T-helper 1 cell (primary cell): ENCODE measurements around the gene CDK15.

ENCODE experiments used
- DNase-seq, 5 donors: peaks; one replicate each; pipeline ENCODE4 v3.0.0-alpha.2; 2012 to 2020

The CDK15 gene

DNA sequence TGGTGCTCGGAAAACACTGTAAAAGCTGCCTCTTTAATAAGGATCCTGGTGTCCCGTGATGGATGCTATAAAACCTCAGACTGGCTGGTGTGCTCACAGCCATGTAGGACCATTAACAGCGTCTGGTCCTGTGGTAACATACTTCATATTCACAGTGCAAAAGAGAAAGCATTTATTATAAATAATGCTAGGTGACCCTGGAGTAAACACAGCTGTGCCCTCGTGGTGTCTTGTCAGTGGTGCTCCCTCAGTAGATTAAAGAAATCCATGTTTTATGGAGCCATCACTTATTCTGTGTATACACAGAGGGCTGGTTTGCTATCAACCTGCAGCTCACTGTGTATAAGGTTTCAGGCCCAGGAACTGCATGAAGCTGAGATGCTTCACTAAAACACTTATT is 106.9 kb downstream of the CDK15 start:
- no peak for DNase-seq

DNA sequence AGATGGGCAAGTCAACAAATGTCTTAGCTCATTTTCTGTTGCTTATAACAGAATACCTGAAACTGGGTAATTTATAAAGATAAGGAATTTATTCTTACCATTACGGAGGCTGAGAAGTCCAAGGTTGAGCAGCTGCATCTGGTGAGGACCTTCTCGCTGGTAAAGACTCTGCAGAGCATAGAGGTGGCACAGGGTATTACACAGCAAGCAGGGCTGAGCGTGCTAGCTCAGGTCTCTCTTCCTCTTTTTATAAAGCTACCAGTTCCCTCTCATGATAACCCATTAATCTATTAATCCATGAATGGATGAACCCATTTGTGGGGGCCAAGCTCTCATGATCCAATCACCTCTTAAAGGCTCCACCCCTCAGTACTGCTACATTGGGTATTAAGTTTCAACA is 109.1 kb downstream of the CDK15 start:
- DNase-seq = no peak

DNA sequence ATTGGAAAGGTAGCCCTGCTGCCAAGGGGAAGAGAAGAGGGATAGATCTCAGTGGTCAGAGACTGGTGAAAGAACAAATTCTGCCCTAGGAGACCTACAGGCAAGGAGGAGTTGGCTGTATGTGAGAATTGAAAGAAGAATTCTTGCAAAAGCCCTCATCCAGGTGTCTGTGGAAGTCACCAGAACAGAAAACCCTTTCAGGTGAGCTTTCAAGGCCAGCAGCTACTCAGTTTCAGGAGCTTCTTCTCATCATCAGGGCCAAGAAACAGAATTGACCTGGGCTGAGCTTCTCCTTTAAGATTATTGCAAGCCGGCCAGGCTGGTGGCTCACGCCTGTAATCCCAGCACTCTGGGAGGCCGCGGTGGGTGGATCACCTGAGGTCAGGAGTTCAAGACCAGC is 110.2 kb downstream of the CDK15 start:
- DNase-seq = no peak

DNA sequence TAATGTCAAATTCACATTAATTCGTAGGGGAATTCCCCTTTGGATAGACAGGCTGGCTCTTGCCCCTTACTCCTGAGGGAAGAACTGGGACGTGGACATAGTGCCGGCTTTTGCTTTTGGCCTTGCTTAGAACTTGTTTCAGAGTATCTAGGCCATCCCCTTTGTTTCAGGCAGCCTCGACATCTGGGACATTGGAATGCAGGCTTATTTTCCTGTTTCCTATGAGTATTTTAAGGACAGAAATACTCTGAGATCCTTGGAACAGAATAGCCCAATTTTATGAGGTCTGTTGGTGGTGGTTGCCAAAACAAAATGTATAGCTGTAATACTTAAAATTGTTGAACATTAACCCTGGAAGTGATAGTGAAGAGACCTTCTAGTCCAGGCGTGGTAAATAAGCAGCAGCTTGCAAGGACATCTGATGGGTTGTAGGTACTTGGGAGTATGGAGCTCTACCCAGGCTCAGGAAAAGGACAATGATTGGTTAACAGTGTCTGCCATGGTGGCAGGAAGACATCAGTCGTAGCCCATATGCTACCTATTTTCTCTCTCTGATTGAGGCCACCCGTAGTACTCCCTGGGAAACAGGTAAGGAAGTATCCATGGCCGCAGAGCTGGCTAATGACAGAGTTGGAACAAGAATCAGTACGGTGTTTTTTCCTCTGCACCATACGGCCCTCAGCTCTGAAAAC is 112.4 kb downstream of the CDK15 start:
- no peak for DNase-seq

DNA sequence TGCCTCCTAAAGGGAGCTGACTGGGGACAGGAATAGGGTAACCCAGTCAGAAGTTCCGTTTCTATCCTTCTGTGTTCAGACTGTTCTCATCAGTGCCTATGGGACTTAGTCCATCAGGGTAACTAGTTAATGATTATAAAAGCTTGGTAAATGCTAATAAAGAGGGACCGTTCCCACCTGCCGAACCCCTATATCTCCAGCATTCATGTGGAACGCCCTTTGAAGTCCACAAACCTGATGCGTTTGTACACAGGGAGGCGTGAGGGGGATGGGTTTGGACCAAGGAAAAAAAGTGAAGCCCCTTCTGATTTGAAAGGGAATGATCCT is 112.9 kb downstream of the CDK15 start:
- DNase-seq = no peak

DNA sequence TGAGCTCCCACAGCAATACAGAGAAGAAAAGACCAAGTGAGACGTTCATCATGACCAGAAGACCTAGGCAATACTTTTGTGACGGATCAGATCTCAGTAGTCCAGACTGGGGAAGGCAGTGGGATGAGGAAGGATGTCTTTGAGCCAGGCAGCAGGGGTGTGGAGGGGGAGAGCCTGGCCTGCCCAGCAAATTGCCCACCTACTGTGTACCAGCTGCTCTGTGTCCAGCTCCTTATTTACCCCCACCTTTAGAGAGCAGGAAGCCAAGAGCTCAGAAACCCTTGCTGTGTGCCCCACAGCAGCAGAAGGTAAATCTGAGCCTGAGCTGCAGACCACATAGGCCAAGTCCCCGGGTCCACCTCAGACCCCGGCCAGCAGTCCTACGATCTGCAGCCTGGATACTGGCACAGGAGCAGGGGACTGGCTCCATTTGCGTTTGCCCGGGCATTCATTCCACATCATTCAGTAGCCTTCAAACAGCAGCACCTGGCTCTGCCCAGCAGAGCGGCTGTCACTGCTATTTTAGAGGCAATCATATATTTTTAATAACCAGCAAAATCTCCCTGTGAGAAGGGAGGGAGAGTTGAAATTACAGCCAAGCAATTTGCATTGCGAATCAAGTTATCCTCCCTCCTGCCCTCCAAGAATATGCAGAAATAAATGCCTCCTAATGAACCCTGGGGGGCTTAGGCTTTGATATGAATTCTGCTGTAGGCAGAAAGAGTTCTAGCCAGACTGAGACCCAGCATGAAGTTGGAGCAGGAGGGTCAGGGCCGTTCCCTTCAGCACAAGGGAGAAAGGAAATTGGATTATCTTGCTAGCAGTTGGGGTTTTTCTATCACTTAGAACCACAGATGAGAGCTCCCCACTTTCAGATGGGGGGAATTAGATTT is 117.3 kb downstream of the CDK15 start:
- no peak for DNase-seq

DNA sequence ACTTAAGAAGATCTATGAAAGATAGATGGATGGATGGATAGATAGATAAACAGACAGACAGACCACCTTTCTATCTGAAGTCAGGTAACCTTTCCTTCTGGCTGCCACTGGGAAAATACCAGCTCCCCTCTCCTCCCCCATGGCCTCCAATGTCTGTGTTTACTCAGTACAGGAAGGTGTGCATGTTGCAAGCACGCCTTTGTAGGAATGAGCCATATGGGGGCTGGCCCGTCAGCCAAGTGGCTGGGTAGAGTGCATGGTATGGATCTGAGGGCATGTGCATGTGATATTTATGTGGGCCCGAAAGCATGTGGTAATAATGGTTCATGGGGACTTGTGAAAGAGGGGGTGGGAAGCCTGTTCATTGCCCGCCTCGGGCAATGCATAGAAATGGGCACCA is 118.1 kb downstream of the CDK15 start:
- DNase-seq = no peak

DNA sequence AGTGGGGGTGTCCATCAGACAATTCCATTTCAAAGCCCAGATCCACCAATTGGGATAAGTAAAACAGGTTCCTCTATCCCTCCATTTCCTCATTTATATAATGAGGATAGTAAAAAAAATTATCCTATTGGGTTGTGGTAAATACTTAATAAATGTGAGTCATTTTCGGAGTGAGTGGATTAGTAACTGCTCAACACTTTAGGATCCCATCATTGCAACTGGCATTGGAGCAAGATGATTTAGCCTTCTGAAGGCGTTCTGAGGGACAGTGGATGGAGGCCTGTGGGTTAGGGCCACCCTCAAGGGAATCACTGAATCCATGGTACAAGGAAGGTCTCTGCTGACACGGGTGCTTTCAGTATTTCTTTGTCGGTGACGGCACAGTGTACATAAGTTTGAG is 118.7 kb downstream of the CDK15 start:
- no peak for DNase-seq

DNA sequence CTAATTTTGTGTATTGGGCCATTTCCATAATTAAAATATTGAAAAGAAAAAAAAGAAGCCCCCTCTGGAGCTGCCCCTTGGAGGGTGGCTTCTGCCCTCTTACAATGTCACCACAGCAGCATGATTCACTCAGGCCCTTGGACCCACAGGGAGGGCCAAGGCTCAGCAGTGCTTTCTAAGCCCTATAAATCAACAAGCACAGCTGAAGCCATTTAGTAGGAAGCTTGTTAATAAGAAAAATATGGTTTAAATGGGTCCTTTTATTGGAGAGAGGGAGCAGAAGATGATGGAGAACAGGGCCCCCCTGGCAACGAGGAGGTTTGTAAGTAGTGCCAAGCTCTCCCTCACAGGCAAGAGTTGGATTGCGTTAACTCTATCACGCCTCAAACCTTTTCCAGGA is 119.7 kb downstream of the CDK15 start:
- DNase-seq = no peak

DNA sequence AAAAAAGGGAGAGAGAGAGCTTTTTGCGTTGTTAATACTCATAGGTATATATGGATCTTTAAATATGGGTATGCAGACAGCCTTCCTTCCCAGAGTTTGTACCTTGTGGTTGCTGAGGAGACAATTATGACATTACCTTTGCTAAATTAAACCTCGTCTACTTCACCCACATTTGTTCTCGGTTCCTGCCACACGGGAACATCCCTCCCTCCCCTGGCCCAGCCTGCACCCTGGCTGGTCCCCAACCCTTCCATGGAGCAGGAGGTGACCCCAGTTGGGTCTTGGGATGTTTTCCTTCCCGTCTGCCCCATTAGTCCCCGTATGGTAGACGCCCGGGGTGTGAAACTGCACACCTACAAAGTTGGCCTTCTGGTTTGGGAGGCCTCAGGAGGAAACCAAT is 122.0 kb downstream of the CDK15 start:
- no peak for DNase-seq

DNA sequence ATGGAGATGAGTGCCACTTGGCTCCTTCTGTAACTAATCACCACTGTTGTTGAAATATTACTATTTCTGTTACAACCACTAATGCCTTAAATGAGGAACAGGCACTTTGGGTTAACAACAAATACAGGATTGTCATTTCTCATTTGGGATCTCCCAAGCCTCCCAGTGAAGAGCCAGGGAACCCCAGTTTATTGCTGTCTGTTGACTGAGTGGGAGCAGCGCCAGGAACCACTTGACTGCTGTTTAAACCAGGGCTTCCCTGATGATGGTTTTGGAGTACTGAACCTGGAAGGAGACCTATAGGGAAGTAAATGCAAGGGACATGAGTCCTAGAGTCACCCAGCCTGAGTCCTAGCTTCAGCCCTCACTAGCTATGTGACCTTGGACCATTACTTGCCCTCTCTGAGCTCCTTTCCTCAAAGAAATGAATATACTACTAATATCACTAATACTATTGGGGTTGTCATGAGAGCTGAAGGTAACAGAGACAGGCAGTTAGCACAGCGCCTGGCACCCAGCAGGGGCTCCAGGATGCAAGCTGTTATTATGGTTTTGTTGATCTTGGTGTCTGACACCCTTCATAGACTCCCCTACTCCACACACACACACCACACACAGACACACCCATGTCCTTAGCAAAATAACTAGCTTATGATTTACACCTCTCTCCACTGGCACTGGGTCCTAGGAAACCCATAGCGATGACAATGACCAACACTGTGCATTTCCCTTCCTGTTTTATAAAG is 123.1 kb downstream of the CDK15 start:
- no peak for DNase-seq

DNA sequence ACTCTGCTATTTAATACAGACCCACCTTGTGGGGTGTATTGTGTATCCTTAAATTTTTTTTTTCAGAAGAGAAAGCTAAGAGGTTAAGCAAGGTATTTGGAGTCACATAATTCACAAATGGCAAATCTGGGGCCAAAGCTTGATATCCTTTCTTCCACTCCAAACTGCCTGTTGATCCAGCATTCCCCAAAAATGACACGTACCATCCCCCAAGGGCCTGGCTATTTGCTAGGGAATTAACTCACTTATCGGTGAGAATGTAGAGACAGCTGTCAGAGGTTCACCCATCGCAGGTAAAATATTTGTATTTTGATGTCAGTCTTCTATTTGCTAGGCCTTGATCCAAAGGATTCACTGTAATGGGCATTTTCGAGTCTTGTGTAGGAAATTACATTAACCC is 123.7 kb downstream of the CDK15 start:
- DNase-seq = no peak

DNA sequence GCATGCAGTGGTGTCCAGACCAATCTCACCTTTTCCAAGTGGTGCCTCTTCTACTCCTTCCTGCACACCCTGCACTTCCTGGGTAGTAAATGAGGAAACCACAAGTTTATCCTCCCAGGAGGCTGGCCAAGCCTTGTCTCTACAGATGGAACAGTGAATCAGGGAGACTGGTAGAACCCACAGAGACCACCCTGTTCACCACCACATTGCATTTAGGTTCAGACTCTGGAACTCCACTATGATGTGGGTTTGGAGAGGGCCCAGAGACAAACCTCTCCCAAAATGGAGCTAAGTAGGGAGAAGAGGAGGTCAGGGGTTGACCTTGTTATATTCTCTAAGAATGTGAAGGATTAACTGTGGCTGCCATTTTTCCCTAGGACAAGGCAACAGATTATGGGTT is 124.5 kb downstream of the CDK15 start:
- no peak for DNase-seq

DNA sequence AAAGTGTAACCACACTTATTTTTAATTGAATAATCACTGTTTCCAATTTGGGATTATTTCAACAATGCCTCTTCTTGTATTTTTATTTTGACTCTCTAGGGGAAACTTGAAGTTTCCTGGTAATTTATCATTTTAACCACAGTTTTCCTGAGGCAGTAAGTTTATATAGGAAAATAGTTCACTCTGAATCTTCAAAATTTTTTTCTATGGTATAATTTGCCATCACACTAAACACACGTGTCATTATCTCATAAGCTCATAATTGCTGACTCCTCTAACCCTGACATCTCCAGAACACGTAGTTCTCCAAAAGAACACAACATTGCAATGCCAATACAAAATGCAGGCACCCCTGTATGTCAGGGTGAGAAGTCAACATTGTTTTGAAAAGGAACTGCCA is 125.1 kb downstream of the CDK15 start:
- DNase-seq = no peak

DNA sequence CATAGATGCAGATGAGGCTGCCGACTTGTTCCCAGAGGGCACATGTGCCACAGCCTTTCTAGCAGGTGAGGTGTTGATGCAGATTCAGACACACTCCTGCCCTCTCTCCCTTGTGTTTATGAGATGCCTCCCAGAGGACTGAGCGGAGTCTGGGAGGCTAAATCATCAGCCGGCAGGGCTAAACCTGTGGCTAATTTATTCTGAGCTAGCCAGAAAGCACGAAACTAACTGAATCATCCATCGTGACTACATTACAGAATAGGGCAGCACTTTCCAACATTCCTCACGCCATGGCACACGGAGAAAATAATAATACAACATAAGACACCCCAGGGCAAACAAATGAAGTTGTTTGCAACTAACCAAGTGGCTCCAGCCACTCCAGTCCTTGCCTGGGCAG is 125.6 kb downstream of the CDK15 start:
- no peak for DNase-seq

DNA sequence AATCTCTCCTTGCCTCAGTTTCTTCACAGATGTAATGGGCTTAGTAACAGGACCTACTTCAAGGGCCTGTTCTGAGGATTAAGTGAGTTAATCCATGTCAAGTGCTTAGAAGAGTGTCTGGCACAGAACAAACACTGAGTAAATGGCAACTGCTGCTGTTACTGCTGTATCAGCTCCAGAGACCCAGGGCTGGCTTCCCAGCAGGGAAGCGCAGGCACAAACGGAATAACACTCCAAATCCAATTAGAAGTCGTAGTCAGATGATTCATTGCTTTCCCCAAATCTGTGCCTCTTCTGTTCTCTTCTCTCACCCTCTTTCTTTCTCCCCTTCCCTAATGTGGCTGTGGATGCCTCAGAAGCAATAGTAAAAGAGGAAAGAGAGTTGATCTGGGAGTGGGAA is 126.2 kb downstream of the CDK15 start:
- no peak for DNase-seq

DNA sequence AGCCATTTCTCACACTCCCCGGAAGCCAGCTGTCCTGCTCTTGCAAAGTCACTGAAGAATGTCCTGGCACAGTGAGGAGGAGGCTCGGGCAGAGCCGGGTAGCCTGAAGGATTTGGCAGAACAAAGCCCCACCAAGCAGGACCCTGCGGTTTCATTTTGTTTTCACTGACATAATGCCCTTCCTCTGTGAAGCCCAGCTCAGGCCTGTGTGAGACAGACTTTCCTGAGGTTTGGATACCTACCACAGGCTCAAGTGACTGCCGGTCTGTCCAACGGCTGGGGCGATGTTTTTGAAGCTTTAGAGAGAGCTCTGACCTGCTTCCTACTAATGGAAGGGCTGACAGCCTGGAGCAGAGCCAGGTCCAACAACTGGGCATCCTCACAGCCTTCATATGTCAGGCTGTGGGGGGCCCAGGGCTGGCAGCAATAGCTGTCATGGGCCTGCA is 127.5 kb downstream of the CDK15 start:
- no peak for DNase-seq

DNA sequence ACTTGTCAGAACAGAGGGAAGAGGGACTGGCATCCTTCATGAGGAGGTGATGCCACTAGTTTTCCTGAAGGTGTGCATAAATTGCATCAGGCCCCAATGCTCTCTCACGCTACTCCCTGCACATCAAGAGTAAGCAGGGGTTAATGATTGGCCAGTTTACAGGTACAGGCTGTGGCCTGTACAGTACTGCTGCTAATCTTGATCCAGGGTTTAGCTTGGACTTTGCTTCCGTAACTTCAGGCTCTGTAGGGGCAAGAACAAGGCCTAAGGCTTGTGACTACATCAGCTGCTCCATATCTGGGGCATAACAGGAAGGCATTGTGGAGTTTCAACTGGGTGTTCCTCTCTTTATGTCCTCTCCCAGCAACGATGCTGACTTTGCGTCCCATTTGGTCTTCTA is 130.5 kb downstream of the CDK15 start:
- DNase-seq = no peak

DNA sequence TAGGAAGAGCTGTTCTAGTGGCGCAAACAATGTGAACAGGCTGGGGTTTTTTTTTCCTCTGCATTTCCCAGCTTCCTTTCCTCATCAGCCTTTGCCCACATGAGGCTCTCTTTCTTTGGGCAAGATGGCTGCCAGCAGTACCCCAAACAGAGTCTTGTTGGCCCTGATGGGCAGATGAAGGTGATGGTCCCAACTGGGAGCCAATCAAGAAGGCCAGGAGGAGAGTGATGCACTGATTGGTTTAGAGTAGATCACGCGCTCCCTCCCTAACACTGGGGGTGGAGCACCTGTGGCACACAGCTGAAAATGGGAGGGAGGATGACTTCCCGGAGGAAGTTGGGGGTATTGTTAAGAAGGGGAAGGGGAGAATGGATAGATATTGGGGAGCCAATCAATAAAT is 131.0 kb downstream of the CDK15 start:
- DNase-seq = no peak

DNA sequence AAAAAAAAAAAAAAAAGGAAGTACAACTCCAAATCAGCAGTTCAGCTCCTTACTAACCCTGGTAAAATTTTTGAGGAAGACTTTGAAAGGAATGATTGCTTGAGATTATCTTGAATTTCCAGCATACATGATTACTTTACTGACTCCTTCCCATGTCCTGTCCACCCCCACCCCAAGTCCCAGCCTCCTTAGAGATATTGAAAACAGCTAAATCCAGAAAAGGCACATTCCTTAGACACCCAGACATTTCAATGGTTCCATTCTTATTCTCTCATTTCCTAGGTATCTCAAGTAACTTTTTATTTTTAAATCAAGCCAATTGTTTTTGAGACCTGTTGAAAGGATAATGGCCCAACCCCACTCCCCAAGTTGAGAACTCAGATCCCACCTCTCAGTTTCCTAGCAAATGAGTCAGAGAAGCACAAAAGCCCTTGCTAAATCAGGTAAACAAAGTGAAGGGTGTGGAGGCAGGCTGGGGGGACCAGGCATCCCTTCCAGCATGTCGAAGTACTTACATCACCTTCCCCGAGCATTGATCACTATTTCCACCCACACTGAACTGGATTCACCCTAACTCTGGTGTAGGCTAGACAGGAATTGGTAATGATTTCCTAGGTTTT is 131.9 kb downstream of the CDK15 start:
- no peak for DNase-seq

DNA sequence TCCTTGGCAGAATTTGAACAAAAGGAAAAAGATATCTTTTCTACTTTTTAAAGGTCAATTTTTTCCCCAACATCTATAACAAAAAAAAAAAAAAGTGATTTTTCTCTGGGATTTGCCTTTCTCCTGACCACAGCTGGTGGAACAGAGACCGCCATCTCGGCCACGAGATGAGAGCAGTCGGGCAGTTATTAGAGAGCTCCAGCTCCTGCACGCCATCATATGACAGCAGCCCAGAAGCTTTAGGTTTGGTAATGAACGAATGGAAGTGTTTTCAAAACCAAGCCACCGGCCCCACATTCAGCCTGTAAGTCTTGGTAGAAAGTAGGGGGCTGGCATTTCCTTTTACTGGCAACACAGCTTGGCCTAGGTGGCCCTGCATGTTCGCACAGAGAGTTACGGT is 132.4 kb downstream of the CDK15 start:
- DNase-seq = no peak

DNA sequence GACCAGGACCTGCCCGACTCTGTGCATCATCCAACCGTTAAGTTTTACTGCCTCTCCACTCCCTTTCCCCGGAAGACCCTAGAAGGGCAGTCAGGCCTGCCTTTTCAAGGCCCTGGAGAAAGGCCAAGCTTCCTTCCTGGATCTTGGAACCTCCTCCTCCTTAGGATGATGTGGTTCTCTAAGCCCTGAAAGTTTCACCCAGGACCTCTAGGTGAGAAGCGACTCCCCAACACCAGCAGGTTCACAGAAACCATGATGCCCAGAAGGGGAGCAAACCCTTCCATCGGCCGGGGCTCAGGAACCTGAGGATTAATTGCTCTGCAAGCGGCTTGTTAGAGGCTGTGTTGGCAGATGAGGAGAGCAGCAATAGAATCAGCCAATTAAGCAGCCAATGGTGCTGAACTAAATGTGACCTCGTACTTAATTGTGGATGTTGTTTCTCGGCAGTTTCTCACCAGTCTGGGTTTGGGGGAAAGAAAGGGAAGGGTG is 133.2 kb downstream of the CDK15 start:
- no peak for DNase-seq

DNA sequence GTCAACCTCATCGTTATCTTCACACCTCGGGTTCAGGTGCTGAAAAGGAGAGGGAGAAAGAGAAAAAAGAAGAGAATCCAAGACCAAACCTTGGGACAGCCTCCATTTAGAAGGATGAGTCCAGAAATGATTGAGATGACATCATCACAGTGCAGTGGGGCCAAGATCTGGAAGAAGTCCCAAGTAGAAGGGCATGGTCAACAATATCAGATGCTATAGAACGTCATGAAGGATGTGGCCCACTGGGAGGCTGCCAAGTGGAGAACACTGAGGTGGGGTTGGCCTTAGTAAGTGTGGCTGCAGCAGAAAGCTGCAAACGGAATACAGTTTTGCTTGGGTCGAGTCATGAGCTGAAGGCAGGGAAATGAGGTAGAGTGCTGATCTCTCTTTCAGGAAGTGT is 136.2 kb downstream of the CDK15 start:
- DNase-seq = no peak
